Lower leg skin (tissue), 4 donors: ENCODE results near the gene SCN1A. TPM values are rescaled to one million over a fixed set of nuclear protein-coding genes. Genes with fewer than 3 reads are reported as not detected.
"Not testable (repeated sequence)": the region's sequence is repeated elsewhere in the genome, so short reads cannot be mapped to it uniquely, and the experiment has no call there.

Experiments used
- DNase-seq, 2 donors: peaks; one replicate each; pipeline ENCODE4 v3.0.0-alpha.2; 2019; ENCODE audit warnings: low spot score in 2 of 2
- H3K4me3 ChIP-seq: fragments of 200-600 bp; sonication (generic); 2 replicates; pipeline ENCODE4 v1.5.1; 2017; ENCODE audit warnings: mild to moderate bottlenecking, low read depth; ENCODE audit not compliant: poor library complexity, severe bottlenecking
- CTCF ChIP-seq, 3 donors: fragments of 450-650 bp; IDR thresholded peaks; one replicate each; pipeline ENCODE4 v1.5.1; 2016; ENCODE audit warnings: antibody characterized with exemption in 3 of 3, mild to moderate bottlenecking in 3 of 3, moderate library complexity in 2 of 3
- POLR2A ChIP-seq, 2 donors: fragments of 450-650 bp; IDR thresholded peaks; one replicate each; pipeline ENCODE4 v1.6.1; 2016 to 2017; ENCODE audit warnings: antibody characterized with exemption in 2 of 2, mild to moderate bottlenecking in 1 of 2, moderate library complexity in 1 of 2
- WGBS, 2 donors: methylation state at CpG; one replicate each; pipeline ENCODE4 v1.1.5; 2018; 5-methylcytosine and 5-hydroxymethylcytosine counted together
- intact Hi-C: fragments of 100-400 bp; cut with DNase I; formaldehyde crosslinking; loops from one replicate; pipeline ENCODE4 v1.15.0; 2023; ENCODE audit warnings: low total_unique reads
- total RNA-seq, 4 donors: library from RNA; depleted of rRNA; stranded (reverse); fragments of >200 nt; gene quantifications; one replicate each; pipeline ENCODE4 v1.1.0, GENCODE V29; 2016

The SCN1A gene
- total RNA-seq, 4 donors from 2014 or later = 0.04 TPM; not detected in 3

- WGBS, 2 donors = 60 to 72% methylated on average over 2 of the region's 2 CpGs
- intact Hi-C loops = no loop called here
Measured at GRCh38 chr2:166000401-166000800, 127.4 kb downstream of the SCN1A start.

GRCh38 chr2:165990846-165991245 is 137.0 kb downstream of the SCN1A start:
- DNase-seq = no peak
- no peak overlapping the region for H3K4me3 ChIP-seq
- no peak for TF ChIP-seq POLR2A (IDR thresholded peaks at IDR 0.05)
- TF ChIP-seq CTCF (IDR thresholded peaks at IDR 0.05) = no peak
- intact Hi-C loops = no loop called here

More at GRCh38 chr2:166000401-166000800, 127.4 kb downstream of the SCN1A start:
- no peak for DNase-seq
- no peak for TF ChIP-seq CTCF (IDR thresholded peaks at IDR 0.05)
- no peak for TF ChIP-seq POLR2A (IDR thresholded peaks at IDR 0.05)
- no peak overlapping the region for H3K4me3 ChIP-seq

GRCh38 chr2:165989851-165990250 is 138.0 kb downstream of the SCN1A start:
- H3K4me3 ChIP-seq = no peak overlapping the region
- TF ChIP-seq CTCF (IDR thresholded peaks at IDR 0.05) (no peak), POLR2A (IDR thresholded peaks at IDR 0.05) (no peak)

GRCh38 chr2:165985120-165985519 is 142.7 kb downstream of the SCN1A start:
- no peak for DNase-seq
- TF ChIP-seq POLR2A (IDR thresholded peaks at IDR 0.05) = no peak
- no peak for TF ChIP-seq CTCF (IDR thresholded peaks at IDR 0.05)
- intact Hi-C loops = no loop called here
- no peak overlapping the region for H3K4me3 ChIP-seq

More at GRCh38 chr2:165989851-165990250, 138.0 kb downstream of the SCN1A start:
- intact Hi-C loops = no loop called here
- WGBS, 2 donors = 22% methylated on average over 1 of the region's 1 CpG
- no peak for DNase-seq

- intact Hi-C loops, DNase-seq, H3K4me3 ChIP-seq: not testable (repeated sequence)
Measured at GRCh38 chr2:165972161-165972560, 155.7 kb downstream of the SCN1A start.

- TF ChIP-seq POLR2A (IDR thresholded peaks at IDR 0.05) (no peak), CTCF (IDR thresholded peaks at IDR 0.05) (no peak)
- DNase-seq = no peak
- WGBS, 2 donors = 0 to 19% methylated on average over 1 of the region's 1 CpG
- intact Hi-C loops = no loop called here
- no peak overlapping the region for H3K4me3 ChIP-seq
Measured at GRCh38 chr2:165970663-165971062, 157.2 kb downstream of the SCN1A start.
